GM18868 (cell line): ENCODE results near the gene MAGI3.
"Not testable (repeated sequence)": the region's sequence is repeated elsewhere in the genome, so short reads cannot be mapped to it uniquely, and the experiment has no call there.

Experiments
- ATAC-seq: cut with Tn5 transposase; IDR thresholded peaks from one replicate; pipeline ENCODE4 v1.9.1; 2021; ENCODE audit warnings: mild to moderate bottlenecking, moderate library complexity; ENCODE audit not compliant: unreplicated experiment

Gene MAGI3

DNA sequence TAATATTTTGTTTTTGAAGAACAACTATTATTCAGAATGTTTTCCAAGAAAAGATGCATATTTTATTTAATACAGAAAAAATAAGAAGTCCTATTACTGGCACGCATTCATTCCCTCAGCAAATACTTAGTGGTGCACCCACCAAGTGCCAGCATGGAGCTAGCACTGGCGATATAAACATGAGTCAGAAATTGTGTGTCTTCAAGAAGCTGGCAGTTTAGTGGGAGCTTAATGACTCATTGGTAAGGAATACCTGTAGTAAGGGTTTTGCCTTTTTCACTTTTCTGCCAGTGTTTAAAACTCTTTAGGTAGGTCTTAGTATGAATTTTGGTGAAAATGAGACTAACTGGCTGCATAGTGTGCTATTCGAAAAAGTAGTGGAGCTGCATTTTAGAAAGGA lies 6.3 kb downstream of the MAGI3 start:
- ATAC-seq = no peak

DNA sequence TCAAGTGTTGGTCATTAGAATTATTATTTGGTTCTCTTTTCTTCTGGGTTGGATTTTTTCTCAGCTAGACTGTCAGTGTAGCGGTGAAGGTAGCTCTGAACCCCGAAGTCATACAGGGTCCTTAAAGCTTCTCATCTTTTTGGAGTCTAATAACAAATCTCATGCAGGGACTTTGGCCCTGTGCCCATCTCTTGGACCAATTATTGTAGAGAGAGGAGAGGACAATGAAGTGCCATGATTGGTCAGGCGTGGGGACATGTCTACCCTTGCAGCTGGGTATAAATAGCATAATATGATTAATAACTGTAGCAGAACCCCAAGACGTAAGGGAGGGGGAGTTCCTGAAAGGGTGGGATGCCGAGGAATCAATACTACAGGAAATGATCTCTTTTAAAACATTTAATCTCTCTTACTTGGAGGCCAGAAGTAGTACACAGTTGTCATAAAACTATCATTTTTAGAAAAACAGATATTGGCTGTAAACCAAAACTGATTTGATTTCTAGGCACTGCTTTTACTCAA lies 8.8 kb downstream of the MAGI3 start:
- no peak for ATAC-seq

DNA sequence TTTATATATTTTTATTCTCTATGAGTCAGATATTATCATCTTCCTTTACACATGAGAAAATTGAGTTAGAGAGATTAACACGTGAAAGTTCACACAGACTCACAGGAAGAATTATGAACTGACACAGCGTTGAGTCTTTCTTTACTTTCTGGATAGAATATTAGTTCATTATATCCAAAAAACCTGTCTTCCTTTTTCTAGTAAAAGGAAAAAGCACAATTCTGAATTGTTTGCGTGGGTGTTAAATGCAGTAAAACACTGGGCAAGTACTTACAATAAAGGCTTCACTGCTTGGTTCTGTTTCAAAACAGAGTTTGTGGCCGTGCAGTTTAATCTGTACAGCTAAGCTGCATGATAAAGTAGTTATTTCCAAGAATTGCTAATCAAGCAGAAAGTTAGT lies 10.8 kb downstream of the MAGI3 start:
- ATAC-seq = no peak

DNA sequence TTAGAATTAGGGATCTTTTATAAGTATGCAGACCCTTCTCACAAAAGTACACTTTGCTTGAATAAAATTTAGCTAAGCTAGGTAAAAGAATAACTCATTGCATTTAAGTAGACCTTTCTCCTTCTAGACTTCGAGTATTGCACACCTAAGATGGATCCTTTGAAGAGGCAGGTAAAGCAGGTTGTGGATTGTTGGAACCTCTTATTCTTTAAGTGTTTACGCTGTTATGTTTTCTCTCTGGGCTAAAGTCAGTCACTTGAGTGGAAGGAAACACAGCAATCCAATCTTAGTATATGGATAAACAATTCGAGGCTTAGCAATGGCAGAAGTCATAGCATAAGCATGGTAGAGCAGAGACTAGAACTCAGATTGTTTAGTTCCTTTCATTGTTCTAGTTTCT lies 11.4 kb downstream of the MAGI3 start:
- no peak for ATAC-seq

DNA sequence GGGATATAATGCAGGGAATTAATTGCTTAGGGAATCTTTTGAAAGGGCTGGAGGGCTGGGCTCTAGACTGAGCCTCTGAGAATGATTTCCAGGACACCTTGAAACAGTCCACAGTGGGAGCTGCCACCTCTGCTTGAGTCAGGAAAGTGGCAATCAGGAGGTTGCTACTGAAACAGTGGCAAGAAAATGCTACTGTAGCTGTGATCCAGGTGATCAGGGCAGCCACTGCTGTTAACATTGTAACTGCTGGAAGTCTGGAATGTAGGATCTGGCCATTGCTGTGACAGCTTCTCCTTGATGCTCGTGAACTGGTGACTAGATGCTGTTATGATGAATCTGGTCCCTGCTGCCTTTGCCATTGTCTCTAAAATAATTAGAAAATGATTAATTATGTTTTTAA lies 12.8 kb downstream of the MAGI3 start:
- no peak for ATAC-seq

GRCh38 chr1:113405573-113405972 lies 15.3 kb downstream of the MAGI3 start:
- ATAC-seq = no peak

DNA sequence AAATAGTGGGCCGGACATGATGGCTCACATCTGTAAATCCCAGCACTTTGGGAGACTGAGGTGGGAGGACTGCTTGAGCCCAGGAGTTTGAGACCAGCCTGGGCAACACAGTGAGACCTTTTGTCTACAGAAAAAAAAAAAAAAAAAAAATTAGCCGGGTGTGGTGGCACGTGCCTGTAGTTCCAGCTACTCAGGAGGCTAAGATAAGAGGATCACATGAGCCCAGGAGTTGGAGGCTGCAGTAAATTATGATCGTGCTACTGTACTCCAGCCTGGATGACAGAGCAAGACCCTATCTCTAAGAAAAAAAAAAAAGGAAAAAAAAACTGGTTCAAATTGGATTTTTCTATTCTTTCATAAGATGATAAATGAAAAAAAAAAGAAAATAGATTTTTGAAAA lies 15.8 kb downstream of the MAGI3 start:
- not testable (repeated sequence) for ATAC-seq

GRCh38 chr1:113409363-113409762 lies 19.0 kb downstream of the MAGI3 start:
- no peak for ATAC-seq

GRCh38 chr1:113412020-113412419 lies 21.7 kb downstream of the MAGI3 start:
- ATAC-seq = not testable (repeated sequence)

GRCh38 chr1:113415310-113416070 lies 25.2 kb downstream of the MAGI3 start:
- no peak for ATAC-seq

GRCh38 chr1:113416071-113416470 lies 25.8 kb downstream of the MAGI3 start:
- not testable (repeated sequence) for ATAC-seq

- ATAC-seq = no peak
Observed at GRCh38 chr1:113416496-113416895, 26.2 kb downstream of the MAGI3 start.

DNA sequence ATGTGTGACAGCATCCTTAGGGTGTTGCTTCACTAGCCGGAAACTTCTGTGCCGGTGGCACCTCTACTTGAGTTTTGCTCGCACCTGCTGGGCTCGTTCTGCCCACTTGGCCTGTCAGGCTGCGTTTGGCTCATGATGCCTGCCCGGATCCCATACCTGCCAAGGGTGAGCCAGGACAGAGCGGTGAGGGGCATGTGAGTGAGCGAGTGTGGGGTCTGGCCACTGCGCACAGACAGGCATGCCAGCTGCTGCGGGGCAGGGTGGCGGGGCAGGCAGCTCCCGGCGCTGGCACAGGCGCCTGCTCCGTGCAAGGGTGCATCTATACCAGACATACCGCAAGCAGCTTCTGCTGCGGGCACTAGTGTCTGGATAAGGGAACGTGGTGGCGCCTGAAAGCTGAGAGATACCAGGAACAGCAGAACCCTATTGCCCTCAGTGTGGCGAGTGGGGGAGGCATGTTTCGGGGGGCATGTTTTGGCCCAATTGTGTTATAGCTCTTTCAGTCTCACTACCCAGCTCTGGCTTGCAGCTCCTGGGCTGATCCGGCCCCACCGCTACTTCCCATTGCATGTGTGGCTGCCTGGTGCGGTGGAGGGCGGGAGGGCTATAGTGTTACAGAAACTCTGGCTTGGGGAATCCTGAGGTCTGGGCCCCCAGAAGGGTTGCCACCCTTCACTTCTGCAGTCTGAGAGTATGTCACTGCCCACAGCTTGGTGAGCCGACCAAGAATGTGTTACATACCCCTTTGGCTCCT lies 32.2 kb downstream of the MAGI3 start:
- no peak for ATAC-seq

GRCh38 chr1:113423826-113424225 lies 33.5 kb downstream of the MAGI3 start:
- no peak for ATAC-seq

DNA sequence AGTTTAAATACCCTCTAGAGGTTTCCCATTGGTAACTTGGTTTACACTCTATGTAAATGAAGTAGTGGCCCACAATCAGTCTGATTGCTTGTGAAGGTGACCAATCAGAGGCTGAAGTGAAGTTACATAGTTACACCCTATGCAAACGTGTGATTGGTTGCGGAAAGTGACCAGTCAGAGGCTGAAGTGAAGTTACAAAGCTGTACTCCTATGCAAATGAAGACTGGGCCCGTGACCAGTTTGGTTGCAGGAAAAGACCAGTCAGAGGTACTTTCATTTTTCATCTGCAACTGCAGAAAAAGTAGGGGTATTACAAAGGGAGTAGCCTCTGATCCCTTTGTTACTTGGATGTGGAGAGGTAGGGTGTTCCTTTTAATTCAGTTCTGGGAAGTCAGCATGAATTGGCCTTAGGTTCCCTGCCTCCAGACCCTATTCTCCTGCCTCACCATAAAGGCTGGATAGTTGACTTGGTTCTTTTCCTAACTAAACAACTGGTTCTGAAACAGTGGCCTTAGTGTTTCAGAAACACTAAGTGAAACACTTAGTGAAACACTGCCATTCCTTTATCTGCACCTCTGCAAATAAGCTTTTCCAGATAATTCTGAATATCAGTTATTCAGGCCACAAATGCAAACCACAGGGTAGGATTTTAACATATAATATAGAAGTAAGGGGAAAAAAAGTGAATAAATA lies 39.3 kb downstream of the MAGI3 start:
- no peak for ATAC-seq

DNA sequence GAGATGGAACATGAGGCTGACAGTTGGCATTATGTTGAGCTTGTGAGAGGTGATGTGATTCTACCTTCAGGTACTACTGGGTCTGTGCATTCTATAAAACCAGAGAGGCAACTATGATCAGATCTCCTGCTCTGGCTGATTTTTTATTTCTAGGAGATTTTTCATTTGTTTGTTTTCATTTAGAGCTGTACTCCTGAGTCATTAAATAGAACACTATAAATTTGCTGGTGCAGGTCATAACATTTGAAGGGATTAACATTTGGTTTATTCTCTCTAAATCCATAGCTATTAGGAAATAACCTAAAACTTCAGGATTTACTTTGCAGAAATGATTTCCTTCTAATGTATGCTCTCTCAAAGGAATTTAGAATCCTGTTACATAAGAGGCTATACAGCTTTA lies 42.9 kb downstream of the MAGI3 start:
- no peak for ATAC-seq

GRCh38 chr1:113434081-113434873 lies 44.0 kb downstream of the MAGI3 start:
- no peak for ATAC-seq

DNA sequence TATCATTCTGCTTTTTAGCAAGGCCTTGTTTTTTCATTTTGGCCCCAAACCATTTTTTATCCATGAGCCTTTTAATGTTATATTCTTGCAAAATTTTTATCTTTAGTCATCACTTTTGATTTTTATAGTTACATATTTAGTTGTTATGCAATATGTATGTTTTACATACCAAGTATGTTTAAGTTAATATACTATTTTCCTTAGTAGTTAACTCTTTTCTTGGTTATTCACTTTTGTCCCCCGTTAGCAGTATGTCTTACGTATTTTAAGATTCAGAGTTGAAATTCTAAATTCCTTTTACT lies 44.5 kb downstream of the MAGI3 start:
- ATAC-seq = no peak

DNA sequence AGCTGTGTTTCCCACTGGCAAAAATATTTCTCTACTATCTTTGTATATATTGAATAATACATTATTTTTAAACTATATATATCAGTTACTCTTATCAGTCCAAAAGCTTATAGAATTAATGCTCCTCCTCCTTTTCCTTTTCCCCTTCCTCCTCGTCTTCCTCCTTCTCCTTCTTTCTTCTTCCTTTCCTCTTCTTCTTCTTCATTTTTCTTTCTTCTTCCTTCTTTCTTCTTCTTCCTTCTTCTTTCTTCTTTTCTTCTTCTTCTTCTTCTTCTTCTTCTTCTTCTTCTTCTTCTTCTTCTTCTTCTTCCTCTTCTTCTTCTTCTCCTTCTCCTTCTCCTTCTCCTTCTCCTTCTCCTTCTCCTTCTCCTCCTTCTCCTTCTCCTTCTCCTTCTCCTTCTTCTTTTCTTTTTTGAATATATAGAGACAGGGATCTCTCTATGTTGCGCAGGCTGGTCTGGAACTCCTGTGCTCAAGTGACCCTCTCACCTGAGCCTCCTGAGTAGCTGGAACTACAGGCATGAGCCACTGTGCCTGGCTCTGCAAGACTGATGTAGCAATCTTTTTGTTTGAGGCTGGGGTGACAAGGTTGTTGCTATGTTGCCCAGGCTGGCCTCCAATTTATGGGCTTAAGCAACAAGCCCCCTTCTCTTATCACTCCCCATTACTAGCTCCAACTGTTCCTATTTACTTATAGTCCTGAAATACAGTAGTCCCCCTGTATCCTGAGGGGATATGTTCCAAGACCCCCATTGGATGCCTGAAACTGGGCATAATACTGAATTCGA lies 47.4 kb downstream of the MAGI3 start:
- no peak for ATAC-seq
